ENCODE measurements around the gene MCF2L.
"Not testable (repeated sequence)": the region's sequence is repeated elsewhere in the genome, so short reads cannot be mapped to it uniquely, and the experiment has no call there.

The MCF2L gene, protein sequence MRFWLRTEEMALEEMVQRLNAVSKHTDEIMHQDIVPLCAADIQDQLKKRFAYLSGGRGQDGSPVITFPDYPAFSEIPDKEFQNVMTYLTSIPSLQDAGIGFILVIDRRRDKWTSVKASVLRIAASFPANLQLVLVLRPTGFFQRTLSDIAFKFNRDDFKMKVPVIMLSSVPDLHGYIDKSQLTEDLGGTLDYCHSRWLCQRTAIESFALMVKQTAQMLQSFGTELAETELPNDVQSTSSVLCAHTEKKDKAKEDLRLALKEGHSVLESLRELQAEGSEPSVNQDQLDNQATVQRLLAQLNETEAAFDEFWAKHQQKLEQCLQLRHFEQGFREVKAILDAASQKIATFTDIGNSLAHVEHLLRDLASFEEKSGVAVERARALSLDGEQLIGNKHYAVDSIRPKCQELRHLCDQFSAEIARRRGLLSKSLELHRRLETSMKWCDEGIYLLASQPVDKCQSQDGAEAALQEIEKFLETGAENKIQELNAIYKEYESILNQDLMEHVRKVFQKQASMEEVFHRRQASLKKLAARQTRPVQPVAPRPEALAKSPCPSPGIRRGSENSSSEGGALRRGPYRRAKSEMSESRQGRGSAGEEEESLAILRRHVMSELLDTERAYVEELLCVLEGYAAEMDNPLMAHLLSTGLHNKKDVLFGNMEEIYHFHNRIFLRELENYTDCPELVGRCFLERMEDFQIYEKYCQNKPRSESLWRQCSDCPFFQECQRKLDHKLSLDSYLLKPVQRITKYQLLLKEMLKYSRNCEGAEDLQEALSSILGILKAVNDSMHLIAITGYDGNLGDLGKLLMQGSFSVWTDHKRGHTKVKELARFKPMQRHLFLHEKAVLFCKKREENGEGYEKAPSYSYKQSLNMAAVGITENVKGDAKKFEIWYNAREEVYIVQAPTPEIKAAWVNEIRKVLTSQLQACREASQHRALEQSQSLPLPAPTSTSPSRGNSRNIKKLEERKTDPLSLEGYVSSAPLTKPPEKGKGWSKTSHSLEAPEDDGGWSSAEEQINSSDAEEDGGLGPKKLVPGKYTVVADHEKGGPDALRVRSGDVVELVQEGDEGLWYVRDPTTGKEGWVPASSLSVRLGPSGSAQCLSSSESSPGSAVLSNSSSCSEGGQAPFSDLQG

DNA sequence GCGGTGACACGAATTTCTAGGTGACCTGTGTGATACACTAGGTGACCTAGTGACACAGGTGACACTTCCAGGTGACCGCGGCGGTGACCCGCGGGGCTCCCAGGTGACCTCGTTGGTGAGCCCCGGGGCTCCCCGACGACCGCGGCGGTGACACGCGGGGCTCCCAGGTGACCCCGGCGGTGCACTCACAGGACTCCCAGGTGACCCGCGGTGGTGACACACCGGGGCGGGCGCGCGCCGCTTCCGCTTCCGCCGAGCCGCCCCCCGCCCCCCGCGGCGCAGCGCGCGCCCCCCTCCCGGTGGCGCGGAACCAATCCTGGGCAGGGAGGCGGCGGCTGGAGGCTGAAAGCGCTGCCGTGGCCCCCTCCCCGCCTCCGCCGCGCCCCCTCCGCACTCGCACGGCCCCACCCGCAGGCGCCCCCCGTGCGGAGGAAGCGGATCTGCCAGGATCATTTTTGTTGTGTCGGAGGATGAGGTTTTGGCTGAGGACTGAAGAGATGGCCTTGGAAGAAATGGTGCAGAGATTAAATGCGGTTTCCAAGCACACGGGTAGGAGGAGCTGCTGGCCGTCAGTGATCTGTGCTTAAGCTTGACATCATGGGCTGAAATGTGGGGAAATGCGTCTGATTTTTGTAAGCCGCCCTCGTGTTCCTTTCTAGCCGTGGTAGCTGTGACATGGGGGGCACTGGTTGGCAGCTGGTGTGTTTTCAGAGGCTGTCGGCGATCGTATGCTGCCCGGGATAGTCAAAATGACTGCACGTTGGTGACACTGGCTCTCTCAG lies at the start of gene MCF2L:
TSS of gene MCF2L (plus strand) at position 305 of the 782 bp plus-strand sequence. CDS start at position 471, 166 bp downstream.
- peak; percentile 87 for DNase-seq

DNA sequence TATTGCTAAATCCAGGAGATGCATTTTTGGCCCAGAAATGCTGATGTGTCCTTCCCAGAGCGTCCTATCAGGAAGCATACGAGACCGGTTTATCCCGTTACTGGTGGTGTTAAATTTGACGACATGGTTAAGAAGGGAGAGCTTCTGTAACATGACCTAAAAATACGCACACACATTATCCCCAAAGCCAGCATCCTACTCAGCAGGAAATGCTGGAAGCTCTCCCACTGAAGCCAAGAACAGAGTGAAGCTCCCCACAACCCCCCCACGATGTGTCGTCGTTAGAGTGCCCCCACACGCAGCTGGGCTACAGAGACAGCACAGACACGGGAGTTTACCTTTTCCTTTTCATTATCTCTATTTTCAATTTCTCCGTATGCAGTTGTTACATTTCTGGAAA lies 45.1 kb upstream of the MCF2L start:
- DNase-seq, result no peak

DNA sequence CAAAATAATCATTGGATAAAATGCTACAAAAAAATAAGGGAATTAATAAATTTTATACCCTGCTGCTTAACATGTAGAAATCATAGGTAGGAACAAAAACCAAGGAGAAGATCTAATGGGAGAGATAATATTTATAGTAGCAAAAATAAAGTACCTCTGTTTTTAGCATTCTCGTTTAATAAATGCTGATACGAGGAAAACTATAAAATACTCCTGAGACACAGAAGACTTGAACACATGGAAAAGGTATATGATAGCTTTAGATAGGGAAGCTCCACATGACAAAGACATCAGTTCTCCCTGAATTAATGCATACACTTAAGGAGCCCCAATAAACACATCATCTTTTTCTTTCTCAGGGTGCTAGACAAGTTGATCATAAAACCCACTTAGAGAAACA lies 44.6 kb upstream of the MCF2L start:
- no peak for DNase-seq

DNA sequence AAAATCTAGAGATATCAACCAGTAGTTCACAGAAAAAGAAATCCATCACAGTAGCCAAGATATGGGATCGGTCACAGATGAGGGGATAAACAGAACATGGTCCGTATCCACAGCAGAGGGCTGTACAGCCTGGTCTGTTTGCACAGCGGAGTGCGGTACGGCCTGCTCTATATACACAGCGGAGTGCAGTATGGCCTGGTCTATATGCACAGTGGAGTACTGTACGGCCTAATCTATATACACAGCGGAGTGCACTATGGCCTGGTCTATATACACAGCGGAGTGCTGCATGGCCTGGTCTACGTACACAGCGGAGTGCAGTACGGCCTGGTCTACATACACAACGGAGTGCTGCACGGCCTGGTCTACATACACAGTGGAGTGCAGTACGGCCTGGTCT lies 43.0 kb upstream of the MCF2L start:
- no peak for DNase-seq

DNA sequence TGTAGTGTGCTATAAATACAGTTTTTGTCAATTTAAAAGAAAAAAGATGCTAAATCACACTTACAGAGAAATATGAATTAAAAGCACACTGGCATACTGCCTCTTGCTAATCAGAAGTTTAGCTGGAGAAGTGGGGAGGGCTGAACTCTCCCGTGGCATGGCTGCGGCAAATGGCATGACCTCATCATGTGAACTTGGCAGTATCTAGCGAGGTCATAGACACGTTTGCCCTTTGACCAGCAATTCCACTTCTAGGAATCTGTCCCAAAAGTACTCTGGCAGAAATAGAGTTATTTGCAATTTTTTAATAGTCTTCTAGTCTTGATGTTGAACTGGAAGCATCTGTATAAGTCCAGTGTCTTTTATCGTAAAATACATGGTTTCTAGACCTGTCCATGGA lies 42.0 kb upstream of the MCF2L start:
- DNase-seq, result no peak

DNA sequence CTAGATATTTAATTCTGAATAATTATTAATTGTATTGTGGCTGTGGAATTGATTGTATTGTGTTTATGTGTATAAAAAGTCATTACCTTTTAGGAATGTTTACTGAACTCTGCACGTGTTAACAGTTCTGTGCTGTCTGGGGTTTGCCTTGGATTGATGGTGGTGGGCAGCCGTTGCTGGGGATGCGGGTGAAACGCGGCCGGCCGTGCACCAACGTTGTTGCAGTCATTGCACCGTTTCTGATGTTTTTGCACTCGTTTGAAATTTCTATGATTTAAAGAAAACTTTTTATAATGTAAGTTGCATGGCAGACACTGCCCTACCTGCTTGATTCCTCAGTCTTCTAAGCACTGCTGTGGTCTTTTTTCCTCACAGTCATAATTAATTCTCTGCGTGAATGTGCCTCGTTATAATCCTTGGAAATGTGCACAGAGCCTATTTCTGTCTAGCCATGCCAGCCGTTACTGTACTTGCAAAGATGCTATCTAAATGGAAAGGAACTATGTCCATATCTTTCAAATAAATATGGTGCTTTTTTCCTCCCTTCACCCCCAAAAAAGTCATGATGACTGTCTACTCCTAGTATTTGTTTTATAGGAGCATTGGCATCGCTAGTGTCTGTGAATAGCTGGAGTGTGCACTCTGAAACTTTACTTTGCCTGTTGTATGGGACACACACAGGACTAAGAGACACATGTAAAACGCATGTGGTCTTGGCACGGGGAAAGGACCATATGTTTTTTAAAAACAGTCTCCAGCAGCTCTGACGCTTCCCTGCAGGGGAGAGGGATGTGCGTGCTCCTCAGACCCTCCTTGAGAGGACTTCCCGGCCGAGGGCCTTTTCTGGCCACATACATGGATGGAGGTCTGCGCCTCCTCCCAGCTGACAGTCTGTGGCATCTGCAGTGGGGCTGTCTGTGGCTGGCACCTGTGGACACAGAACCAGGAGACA lies 40.7 kb upstream of the MCF2L start:
- DNase-seq, result peak; percentile 36

DNA sequence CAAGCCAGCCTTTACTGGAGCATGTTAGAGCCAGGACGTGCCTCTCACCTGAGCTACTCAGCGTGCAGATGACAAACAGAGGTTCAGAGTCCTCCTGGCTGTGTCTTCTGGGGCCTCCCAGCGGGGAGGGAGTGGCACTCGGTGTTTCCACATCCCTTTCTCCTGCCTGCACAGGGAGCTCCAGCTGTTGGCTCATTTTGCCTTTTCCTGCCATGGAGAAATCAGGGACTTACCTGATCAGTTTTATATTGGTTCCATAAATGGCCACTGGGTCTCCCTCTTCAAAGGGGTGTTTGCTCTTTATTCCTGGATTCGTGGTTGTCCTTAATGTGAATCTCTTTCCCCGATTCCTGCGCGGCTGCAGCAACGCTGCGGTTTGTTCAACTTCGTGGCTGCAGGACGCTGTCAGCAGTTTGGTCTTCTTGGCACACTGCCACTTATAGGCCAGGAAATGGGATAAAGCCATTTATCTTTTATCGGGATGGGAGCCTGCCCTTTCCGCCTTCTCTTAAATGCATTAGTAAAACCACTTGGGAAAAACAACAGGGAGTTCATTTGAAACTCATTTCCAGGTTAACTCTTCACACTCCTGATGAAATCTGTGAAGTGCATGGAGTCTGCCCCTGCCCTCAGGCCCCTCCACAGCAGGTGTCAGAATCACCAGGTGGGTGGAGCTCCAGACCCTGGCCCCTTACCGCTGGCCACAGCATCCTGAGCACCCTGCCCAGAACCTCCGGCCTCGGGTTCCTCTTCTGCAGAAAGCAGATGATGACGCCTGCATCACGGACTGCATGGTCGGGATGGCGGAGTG lies 39.8 kb upstream of the MCF2L start:
- peak; percentile 70 for DNase-seq

DNA sequence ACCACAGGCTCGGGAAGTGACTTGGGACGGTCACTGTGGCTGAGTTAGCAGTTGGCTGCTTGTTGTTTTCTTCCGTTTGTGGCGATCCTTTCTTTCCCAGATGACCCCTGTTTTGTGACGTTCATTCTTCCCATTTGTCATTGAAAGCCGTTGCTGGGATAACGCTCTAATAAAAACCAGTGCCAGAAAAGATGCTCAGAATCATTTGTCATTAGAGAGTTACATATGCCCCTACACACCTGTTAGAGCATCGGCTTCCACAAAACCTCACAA lies 39.3 kb upstream of the MCF2L start:
- DNase-seq, result no peak

DNA sequence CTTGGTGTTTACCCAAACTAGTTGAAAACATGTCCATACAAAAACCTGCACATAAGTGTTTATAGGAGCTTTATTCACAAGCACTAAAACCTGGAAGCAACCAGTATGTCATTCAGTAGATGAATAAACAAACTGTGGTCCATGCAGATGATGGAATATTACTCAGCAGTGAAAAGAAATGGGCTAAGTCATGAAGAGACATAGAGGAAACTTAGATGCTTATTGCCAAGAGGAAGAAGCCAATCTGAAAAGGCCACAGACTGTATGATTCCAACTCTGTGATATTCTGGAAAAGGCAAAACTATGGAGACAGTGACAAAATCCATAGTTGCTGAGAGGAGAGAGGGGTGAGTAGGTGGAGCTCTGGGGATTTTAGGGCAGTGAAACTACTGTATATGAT lies 38.8 kb upstream of the MCF2L start:
- no peak for DNase-seq

DNA sequence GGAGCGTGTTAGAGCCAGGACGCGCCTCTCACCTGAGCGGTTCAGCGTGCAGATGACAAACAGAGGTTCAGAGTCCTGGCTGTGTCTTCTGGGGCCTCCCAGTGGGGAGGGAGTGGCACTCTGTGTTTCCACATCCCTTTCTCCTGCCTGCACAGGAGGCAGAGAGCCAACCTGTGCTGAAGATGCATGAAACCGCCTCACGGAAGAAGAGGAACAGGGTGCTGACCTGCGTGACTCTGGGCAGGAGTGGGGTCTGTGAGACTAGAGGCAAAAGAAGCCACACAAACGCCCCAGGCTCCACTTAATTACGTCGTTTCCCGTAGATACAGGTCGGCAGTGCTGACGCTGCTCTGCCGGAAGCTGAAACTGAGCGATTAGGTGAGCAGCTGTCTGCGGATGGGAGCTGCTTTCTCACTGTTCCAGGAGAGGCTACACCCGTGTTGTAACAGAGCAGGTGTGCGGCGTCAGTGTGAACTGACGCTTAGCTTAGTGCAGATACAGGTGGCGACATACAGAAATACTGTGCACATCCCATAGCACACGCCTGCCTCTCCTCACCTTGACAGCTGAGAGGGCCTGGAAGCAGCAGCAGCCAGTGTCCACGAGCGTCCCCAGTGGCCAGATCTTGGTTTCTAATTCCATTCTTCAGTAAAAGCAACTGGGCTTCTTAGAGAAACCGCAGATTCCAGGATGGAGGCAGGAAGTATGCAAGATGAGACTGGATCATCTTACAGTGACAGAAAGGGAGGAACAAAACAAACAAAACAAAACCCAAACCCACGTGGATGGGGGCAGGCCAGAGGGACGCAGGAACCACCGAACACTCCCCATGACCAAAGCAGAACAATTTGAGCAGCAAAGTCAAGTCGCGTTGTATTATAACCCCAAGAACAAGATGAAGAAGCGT lies 37.7 kb upstream of the MCF2L start:
- peak; percentile 81 for DNase-seq

DNA sequence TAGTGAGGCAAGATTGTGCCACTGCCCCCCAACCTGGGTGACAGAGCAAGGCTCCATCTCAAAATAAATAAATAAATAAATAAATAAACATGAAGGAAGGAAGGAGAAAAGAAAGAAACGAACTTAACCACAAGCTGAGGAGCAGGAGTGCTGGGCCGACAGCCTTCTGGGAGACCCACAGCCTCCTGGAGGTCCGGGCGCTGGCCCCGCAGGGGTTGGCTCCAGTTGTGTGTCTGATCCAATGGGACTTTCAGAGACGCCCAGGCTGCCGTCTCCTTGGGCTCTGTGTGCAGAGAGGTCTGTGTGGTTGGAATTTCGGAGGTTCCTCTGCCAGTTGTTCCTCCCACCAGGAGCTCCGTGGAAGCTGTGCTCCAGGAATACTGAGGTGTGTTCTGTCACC lies 36.0 kb upstream of the MCF2L start:
- DNase-seq, result no peak

DNA sequence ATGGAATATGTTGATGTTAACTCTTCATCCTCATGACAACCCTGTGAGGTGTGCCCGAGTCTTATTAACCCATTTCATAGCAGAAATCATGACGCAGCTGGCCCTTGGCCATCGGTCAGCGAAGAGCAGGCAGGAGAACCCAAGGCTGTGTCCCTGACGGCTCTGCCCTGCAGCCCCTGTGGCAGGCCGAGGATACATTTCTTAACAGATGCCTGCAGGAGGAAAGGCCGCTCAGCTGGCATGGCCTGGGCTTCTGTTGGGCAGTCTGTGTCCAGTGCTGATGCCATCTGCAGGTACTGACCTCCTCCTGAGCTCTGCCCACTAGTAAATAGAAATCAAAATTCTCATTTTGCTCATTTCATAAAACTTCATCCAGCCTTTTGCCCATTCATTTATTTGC lies 35.4 kb upstream of the MCF2L start:
- DNase-seq, result no peak

DNA sequence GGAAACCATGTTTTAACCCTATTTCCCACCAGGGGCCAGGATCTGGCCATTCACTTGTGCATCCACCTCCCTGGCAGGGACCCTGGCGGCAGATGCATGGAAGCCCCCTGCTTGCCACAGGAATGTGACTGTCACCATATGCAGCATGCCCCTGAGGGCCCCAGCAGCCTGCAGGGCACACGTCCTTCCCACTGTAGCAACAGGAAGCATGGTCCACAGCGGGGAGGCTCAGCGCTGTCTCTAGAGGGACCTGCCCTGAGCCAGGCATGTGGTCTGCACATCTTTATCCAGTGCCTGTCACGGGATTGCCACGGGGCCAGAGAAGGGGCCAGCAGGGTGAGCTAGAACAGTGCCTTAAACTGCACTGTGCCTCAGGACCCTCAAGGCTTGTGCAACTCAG lies 34.9 kb upstream of the MCF2L start:
- no peak for DNase-seq

DNA sequence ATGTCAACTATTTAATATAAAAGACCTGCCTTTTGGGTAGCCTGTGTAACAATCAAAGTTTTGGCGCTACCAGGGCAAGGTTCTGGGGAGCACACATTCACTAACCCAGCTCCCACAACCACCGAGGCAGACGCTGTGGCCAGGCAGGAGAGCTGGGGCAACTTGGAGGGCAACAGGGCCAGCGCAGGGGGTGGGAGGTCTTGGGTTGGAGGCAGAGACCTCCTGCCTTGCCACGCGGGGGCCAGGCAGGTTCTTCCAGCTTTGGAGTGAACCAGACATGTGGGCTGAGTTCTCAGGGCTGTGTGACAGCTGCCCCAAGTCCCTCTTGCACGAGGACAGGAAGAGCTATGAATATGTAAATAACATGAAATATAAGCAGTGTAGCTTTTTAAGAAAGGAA lies 30.3 kb upstream of the MCF2L start:
- DNase-seq, result no peak

DNA sequence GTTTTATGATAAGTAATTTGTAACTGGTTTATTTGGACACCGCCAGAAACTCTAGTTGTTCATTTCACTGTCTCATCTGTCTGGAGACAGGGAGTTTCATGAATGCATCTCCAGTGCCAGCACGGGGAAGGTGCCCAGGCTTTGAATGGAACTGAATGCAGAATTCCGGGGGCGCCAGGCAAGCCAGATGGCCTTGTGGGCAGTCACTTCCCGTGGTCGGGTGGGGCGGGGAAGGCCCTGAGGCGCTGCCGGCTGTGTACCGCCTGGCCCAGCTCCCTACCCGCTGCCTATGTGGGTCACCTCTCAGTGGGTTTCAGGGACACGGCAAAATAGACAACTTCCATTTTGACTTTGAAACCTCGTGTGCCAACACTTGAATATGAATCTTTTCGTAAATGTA lies 28.8 kb upstream of the MCF2L start:
- DNase-seq, result peak; percentile 48

DNA sequence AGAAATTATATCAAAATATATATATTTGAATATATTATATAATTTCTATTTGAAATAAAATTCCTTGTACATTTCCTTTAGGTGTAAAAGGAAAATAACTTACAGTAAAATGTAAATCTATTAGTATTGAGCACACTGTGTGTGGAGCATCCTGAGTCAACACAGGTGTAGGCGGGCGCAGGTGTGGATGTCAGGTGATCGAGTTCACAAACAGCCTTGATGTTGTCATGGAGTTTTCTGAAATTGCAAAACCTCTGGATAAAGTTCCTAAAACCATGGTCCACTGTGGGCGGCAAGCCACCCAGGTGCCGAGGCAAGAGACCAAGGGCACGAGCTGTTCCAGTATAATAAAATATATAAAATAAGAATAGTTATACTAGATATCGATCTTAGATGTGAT lies 27.7 kb upstream of the MCF2L start:
- DNase-seq, result no peak

DNA sequence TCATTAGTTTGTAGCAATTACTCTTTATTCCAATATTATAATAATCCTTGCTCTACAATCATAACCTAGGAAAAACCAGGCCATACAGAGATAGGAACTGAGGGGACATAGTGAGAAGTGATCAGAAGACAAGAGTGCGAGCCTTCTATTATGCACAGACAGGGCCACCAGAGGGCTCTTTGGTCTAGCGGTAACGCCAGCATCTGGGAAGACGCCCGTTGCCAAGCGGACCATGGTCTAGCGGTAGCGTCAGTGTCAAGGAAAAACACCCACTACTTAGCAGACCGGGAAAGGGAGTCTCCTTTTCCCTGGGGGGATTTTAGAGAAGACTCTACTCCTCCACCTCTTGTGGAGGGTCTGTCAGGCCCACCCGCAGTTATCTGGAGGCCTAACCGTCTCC lies 27.2 kb upstream of the MCF2L start:
- not testable (repeated sequence) for DNase-seq

DNA sequence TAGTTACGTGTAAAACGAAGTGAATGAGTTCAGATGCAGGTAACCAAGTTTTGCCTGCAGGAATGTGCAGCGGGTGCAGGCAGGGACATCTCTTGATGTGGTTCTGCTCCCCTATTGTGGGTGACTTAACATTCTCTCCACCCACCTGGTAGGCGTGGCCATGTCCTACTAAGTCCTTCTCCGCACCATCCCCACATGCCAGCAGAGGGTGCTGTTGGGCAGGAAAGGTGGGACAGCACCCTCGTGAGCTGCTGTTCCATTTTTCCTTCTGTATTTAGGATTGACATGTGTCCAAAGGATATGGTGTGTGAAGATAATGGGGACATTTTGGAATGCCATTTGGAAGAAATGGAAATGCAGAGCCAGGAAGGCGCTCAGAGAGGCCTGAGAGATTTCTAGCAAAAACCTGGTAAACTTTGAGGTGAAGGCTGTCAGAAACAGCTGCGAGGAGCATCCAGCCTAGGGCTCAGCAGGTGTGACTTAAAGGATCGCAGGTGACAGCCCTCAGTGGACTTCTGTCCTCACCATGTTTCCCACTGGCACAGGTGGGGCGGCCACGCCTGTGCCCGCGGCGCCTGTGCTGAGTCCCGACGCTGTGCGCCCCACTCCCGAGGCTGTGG lies 26.2 kb upstream of the MCF2L start:
- DNase-seq, result peak; percentile 100

Measured in eye (tissue), 1 donor.